Uterus (tissue), 4 donors: ENCODE measurements around the gene MTMR1. TPM values are rescaled to one million over a fixed set of nuclear protein-coding genes. Genes with fewer than 3 reads are reported as not detected.

Source experiments
- DNase-seq, 2 donors: peaks; one replicate each; pipeline ENCODE4 v3.0.0-alpha.2; 2019 to 2020
- H3K27ac ChIP-seq, 2 donors: fragments of 200-600 bp; sonication (generic); 1 replicate in 1 of 2; 2 replicates in 1 of 2; pipeline ENCODE4 v1.5.1; 2016 to 2018
- H3K27me3 ChIP-seq, 2 donors: fragments of 200-600 bp; sonication (generic); one replicate each; pipeline ENCODE4 v1.5.1; 2018 to 2019; ENCODE audit warnings: control low read depth in 1 of 2
- H3K36me3 ChIP-seq, 2 donors: fragments of 200-600 bp; sonication (generic); one replicate each; pipeline ENCODE4 v1.5.1; 2019; ENCODE audit warnings: control low read depth in 1 of 2
- H3K4me1 ChIP-seq, 2 donors: fragments of 200-600 bp; sonication (generic); one replicate each; pipeline ENCODE4 v1.5.1; 2018 to 2019; ENCODE audit warnings: control low read depth in 1 of 2
- H3K4me3 ChIP-seq, 2 donors: fragments of 200-600 bp; sonication (generic); 1 replicate in 1 of 2; 2 replicates in 1 of 2; pipeline ENCODE4 v1.5.1; 2018 to 2019; ENCODE audit warnings: mild to moderate bottlenecking in 1 of 2
- H3K9me3 ChIP-seq, 2 donors: fragments of 200-600 bp; sonication (generic); one replicate each; pipeline ENCODE4 v1.5.1; 2019; ENCODE audit warnings: control low read depth in 1 of 2
- POLR2A ChIP-seq, 2 donors: fragments of 450-650 bp; IDR thresholded peaks; one replicate each; pipeline ENCODE4 v1.6.1; 2016; ENCODE audit warnings: antibody characterized with exemption in 2 of 2, mild to moderate bottlenecking in 1 of 2, moderate library complexity in 1 of 2
- intact Hi-C: fragments of 100-400 bp; cut with DNase I; formaldehyde crosslinking; loops from one replicate; pipeline ENCODE4 v1.15.1; 2023; ENCODE audit warnings: low total_unique reads
- total RNA-seq, 4 donors: library from RNA; depleted of rRNA in 3 of 4; stranded (reverse); fragments of >200 nt in 3 of 4; gene quantifications; one replicate each; pipeline versions ENCODE4 v1.1.0 to v1.2.4, GENCODE V29; 2014 to 2023
- TF ChIP-seq, protein P1 (sequence below), 4 experiments: fragments of 200-600 bp in 2 of 4; fragments of 450-650 bp in 2 of 4; sonication (generic) in 2 of 4; IDR thresholded peaks; one replicate each; pipeline ENCODE4 v1.5.1; 2016 to 2019; ENCODE audit warnings: antibody characterized with exemption in 4 of 4, mild to moderate bottlenecking in 2 of 4, moderate library complexity in 1 of 4
- donor health status: DM: yes; HTN: yes; CAD: no.

MTMR1 gene
- total RNA-seq, 4 donors from 2014 or later: 1.2 to 32.1 (median 20.6) TPM

DNA sequence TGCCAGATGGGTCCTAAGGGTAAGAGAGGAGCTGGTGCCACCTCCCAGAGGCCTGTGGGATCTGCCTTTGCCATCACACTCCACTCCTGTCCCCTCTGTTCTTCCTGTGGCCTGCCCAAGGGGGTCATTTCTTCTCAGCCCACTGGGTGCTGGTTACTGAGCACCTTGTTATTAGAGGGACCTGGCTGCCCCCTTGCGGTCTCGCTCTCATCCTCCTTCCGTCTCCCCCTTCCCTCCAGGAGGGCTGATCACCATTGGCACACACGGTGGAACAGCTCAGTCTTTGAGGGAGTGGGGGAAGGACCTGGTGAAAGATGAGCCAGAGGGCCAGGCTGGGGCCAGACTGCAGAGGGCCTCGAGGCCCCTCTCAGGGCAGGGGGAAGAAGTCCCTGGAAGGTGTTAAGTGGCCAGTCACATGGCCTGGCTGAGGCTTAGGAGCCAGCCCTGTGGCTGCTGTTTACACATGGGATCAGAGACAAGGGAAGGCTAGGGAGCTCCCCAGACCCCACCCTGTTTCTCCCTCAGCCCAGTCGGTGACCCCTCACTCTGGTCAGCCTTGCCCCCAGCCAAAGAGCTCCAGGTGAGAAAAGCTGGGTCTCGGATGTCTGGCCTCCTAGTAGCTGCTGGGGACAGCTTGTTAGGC, 68.1 kb downstream of the MTMR1 start:
- TF ChIP-seq, protein P1, sequence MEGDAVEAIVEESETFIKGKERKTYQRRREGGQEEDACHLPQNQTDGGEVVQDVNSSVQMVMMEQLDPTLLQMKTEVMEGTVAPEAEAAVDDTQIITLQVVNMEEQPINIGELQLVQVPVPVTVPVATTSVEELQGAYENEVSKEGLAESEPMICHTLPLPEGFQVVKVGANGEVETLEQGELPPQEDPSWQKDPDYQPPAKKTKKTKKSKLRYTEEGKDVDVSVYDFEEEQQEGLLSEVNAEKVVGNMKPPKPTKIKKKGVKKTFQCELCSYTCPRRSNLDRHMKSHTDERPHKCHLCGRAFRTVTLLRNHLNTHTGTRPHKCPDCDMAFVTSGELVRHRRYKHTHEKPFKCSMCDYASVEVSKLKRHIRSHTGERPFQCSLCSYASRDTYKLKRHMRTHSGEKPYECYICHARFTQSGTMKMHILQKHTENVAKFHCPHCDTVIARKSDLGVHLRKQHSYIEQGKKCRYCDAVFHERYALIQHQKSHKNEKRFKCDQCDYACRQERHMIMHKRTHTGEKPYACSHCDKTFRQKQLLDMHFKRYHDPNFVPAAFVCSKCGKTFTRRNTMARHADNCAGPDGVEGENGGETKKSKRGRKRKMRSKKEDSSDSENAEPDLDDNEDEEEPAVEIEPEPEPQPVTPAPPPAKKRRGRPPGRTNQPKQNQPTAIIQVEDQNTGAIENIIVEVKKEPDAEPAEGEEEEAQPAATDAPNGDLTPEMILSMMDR (IDR thresholded peaks at IDR 0.05): no peak
- TF ChIP-seq POLR2A (IDR thresholded peaks at IDR 0.05): no peak
- Histone ChIP-seq H3K4me1 (no peaks in the 10 kb centered on the region), H3K36me3 (no peaks in the 10 kb centered on the region), H3K4me3 (no peak overlapping the region), H3K27me3 (no peaks in the 10 kb centered on the region), H3K9me3 (no peaks in the 10 kb centered on the region), H3K27ac (no peak overlapping the region)
- no peak for DNase-seq
- intact Hi-C loops: no loop called here

DNA sequence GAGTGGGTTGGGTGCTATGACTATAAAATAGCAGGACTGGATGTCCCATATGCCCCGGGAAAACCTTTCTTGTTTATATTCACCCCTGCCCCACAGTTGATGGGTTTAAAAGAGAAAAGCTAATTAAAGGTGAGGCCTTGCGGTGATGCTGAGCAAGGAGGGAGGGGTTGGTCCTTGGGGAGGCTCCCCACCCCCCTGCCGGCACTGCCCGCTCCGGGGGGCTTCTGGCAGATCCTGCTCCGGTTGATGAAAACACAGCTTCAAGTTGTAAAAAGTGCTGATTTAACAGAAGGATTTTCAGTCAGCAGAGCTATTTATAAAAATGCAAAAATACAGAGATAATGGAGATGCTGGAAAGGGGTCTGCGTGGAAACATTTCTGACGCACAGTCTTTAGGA, 68.6 kb downstream of the MTMR1 start:
- no peaks in the 10 kb centered on the region for H3K27me3 ChIP-seq
- intact Hi-C loops: no loop called here
- no peaks in the 10 kb centered on the region for H3K4me1 ChIP-seq
- DNase-seq: no peak
- TF ChIP-seq POLR2A (IDR thresholded peaks at IDR 0.05): no peak
- TF ChIP-seq, protein P1 (IDR thresholded peaks at IDR 0.05): no peak
- no peak overlapping the region for H3K27ac ChIP-seq
- H3K4me3 ChIP-seq: no peak overlapping the region
- no peaks in the 10 kb centered on the region for H3K36me3 ChIP-seq
- H3K9me3 ChIP-seq: no peaks in the 10 kb centered on the region

DNA sequence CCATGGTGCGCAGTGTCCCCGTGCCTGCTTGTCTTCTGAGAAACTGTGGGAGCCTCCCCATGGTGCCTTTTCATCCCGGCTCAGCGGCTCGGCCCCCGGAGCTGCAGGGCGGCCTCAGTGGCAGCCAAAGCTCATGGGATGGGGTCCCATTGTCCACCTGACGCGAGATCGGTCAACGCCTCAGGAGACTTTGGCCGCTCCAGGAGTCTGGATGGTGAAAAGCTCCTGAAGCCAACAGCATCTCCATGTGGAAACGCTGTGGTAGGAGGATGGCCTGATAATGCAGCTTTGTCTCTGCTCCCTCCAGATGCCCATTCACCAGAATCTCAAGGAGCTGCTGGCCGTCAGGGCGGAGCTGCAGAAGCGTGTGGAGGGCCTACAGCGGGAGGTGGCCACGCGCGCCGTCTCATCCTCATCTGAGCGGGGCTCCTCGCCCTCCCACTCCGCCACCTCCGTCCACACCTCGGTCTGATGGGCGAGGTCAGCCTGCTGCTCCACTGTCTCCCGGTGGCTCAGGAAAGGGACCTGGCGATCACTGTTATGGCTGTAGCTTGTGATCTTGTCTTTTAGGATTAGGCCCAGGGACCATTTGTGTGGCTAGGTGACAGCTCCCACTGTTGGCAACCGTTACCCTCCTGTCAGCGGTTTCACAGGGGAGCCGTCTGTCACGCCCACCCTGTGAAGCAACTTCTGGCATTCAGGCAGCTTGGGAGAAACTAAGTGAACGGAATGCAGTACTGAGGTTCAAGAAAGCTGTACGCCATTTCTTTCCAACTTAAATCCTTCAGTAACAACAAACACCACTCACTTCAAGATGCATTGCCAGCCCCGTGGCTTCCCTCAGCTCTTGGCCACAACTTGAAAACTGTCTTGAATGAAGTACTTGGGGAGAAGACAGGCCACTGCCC, 69.3 kb downstream of the MTMR1 start:
- H3K4me3 ChIP-seq: no peak overlapping the region
- intact Hi-C loops: no loop called here
- no peaks in the 10 kb centered on the region for H3K4me1 ChIP-seq
- DNase-seq: no peak
- no peak for TF ChIP-seq POLR2A (IDR thresholded peaks at IDR 0.05)
- TF ChIP-seq, protein P1 (IDR thresholded peaks at IDR 0.05): no peak
- H3K27me3 ChIP-seq: no peaks in the 10 kb centered on the region
- no peaks in the 10 kb centered on the region for H3K9me3 ChIP-seq
- H3K36me3 ChIP-seq: no peaks in the 10 kb centered on the region
- H3K27ac ChIP-seq: no peak overlapping the region

DNA sequence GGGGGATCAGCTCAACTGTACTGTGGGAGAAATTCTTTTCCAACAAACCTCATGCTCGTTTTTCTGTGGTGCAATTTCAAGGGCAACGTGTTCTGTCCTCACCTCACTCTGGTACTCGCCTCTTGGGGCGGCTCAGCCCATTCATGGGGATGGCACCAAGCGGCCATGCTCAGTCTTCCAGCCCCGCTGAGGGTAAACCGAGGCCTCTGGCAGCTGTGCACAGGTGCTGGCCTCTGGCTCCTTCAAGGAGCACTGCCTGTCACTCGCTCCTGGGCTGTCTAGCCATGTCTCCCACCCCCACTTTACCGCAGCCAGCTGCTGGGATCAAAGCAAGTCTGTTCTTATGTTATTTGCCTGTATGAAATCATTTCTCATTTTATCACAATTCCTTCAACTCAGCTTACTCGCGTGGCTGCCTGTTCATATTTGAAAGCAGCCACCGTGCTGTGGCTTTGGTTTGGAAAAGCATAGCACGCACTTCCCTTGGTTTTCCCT, 70.2 kb downstream of the MTMR1 start:
- no peak for TF ChIP-seq POLR2A (IDR thresholded peaks at IDR 0.05)
- TF ChIP-seq, protein P1 (IDR thresholded peaks at IDR 0.05): no peak
- Histone ChIP-seq H3K36me3 (no peaks in the 10 kb centered on the region), H3K27ac (no peak overlapping the region), H3K9me3 (no peaks in the 10 kb centered on the region), H3K4me3 (no peak overlapping the region), H3K4me1 (no peaks in the 10 kb centered on the region), H3K27me3 (no peaks in the 10 kb centered on the region)
- intact Hi-C loops: no loop called here
- DNase-seq: no peak

DNA sequence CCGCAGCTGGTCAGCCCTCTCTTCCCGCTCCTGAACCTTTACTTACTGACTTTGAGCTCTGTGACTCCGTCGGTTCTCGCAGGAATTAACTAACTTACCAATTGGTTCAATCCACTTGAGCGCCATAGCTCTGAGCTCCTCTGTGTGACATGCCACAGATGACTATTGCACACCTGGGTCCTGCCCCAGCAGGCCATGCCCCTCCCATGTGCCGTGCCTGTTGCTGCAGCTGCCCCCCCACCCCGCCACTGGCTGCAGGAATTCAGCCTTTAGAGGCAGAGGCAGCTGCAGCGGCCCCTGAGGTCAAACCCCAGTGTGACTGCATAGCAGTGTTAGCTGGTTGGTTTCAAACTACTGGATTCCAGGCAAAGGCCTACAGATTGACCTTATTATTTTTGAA, 70.6 kb downstream of the MTMR1 start:
- TF ChIP-seq POLR2A (IDR thresholded peaks at IDR 0.05): no peak
- TF ChIP-seq, protein P1 (IDR thresholded peaks at IDR 0.05): no peak
- Histone ChIP-seq H3K4me1 (no peaks in the 10 kb centered on the region), H3K27me3 (no peaks in the 10 kb centered on the region), H3K36me3 (no peaks in the 10 kb centered on the region), H3K27ac (no peak overlapping the region), H3K9me3 (no peaks in the 10 kb centered on the region), H3K4me3 (no peak overlapping the region)
- no peak for DNase-seq
- intact Hi-C loops: no loop called here
